ENCODE results near the gene OSCP1. TPM values are rescaled to one million over a fixed set of nuclear protein-coding genes. Genes with fewer than 3 reads are reported as not detected.

OSCP1 gene
- total RNA-seq, 1 experiment from 2014 or later, result 3.2 TPM

DNA sequence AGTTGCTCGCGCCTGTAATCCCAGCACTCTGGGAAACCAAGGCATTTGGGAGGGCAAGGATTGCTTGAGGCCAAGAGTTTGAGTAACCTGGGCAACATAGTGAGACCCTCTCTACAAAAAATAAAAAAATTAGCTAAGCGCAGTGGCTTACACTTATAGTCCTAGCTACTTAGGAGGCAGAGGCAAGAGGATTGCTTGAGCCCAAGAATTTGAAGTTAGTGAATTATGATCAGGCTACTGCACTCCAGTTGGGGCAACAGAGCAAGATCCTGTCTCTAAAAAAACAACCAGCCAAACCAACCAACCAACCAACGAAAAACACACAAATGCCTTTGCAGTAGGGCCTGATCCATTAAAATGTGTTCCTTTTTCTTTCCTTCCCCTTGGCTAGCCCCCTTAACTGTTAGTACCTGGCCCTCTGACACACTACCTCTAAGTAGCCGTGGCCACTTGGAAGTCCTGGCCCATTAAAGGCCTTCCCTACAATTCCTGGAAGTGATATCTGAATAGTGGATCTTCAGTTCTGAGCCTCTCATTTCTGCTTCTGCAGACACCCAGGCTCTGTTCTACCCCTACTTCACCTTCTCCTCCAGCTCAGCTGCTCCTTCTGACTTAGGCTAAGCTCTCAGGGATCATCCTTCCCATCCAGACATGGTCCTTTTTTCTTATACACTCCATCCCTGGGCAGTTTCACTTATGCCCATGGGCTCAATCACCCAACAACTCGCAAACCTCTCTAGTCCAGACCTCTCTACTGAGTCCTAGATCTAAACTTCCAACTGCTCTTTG, 3.5 kb upstream of the OSCP1 start:
- Histone ChIP-seq H2AFZ (ENCODE audit: low read length) (no peak overlapping the region), H2AK5ac (ENCODE audit: insufficient read length, low read length) (no peak overlapping the region), H3K18ac (ENCODE audit: insufficient read length, low read depth, low read length) (no peak overlapping the region), H3K4me1 (ENCODE audit: insufficient read depth, low read length) (no peaks in the 10 kb centered on the region), H3K56ac (ENCODE audit: insufficient read length, low read depth, low read length) (no peak overlapping the region), H3T11ph (ENCODE audit: low read length) (no peak overlapping the region), H2BK12ac (ENCODE audit: insufficient read length, low read depth, low read length) (no peak overlapping the region), H3K14ac (ENCODE audit: insufficient read depth, low read length) (no peak overlapping the region), H3K4ac (ENCODE audit: low read depth, low read length) (no peak overlapping the region), H4K20me1 (ENCODE audit: control insufficient read depth, insufficient read depth, insufficient read length) (no peaks in the 10 kb centered on the region), H3K27me3 (ENCODE audit: insufficient read depth, low read length) (no peaks in the 10 kb centered on the region), H3K79me1 (ENCODE audit: insufficient read depth, low read depth, low read length, poor library complexity, severe bottlenecking) (no peaks in the 10 kb centered on the region), H3K9ac (ENCODE audit: extremely low read depth, insufficient read length, low read length) (no peak overlapping the region), H4K8ac (replicated peaks; ENCODE audit: insufficient read length, low read depth, low read length) (no peak overlapping the region), H3K79me2 (ENCODE audit: insufficient read depth, low read length) (no peaks in the 10 kb centered on the region), H3K27ac (ENCODE audit: insufficient read length, low read depth, low read length) (no peak overlapping the region), H4K91ac (ENCODE audit: insufficient read length, low read depth, low read length) (no peak overlapping the region), H3K23me2 (ENCODE audit: insufficient read length, low read depth, low read length, poor library complexity, severe bottlenecking) (peaks cover 9% of the 10 kb centered on the region), H3K9me3 (ENCODE audit: control insufficient read depth, low read depth, low read length) (no peaks in the 10 kb centered on the region), H2BK15ac (ENCODE audit: low read depth, low read length) (no peak overlapping the region), H3K4me2 (ENCODE audit: insufficient read depth, insufficient read length, low read length) (no peak overlapping the region), H2BK5ac (ENCODE audit: insufficient read length, low read length) (no peak overlapping the region), H2BK20ac (ENCODE audit: low read depth, low read length, poor library complexity, severe bottlenecking) (no peak overlapping the region), H4K5ac (ENCODE audit: insufficient read length, low read depth, low read length) (no peak overlapping the region), H2BK120ac (ENCODE audit: low read depth, low read length, poor library complexity, severe bottlenecking) (no peak overlapping the region), H3K23ac (ENCODE audit: insufficient read length, low read depth, low read length) (no peak overlapping the region)
- TF ChIP-seq CTCF (conservative IDR thresholded peaks at IDR 0.05), result no peak
- H3K27ac Mint-ChIP-seq, result no peak overlapping the region
- H3K4me1 Mint-ChIP-seq, result peaks cover 4 to 11% of the 10 kb centered on the region in 2 experiments
- H3K27me3 Mint-ChIP-seq (ENCODE audit: low read depth), result peaks cover 1% of the 10 kb centered on the region; the same call in 1 of the 2 replicates
- no peak for DNase-seq
- no peaks in the 10 kb centered on the region; a peak in 1 of 5 replicates for H3K9me3 Mint-ChIP-seq
- H3K4me3 Mint-ChIP-seq, result no peak overlapping the region
- H3K36me3 Mint-ChIP-seq (ENCODE audit: insufficient read depth in 1 of 3, low read depth in 3 of 3), result peaks cover 17 to 39% (median 33%) of the 10 kb centered on the region in 3 experiments; a peak in 6 of 7 replicates
- WGBS (ENCODE audit: extremely low coverage, insufficient read length, low lambda C conversion rate), result no CpG with 5 or more reads among the region's 6 CpGs
